ENCODE results near the gene MGAM2. TPM values are rescaled to one million over a fixed set of nuclear protein-coding genes. Genes with fewer than 3 reads are reported as not detected.
"Not testable (repeated sequence)": the region's sequence is repeated elsewhere in the genome, so short reads cannot be mapped to it uniquely, and the experiment has no call there.

Gene MGAM2
- total RNA-seq, 1 experiment from 2014 or later, result not detected

DNA sequence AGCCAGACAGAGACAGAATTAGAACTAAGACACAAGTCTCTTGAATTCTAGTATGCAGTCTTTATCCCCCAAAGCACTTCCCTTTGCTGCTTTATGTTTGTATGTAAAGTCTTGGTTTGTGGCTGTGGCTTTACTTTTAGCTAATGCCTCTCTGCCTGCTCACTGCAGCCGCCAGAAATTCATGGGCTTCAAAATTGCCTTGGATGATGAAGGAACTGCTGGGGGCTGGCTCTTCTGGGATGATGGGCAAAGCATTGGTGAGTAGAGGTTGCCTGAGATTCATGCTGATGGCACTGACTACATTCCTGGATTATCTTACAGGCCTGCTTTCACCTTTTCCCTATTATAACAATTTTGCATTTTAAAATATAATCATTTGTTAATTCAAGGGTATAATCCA, 10.9 kb upstream of the MGAM2 start:
- intact Hi-C loops (cut with micrococcal nuclease; ENCODE audit: unreplicated experiment), result no loop called here
- H3K4me1 ChIP-seq (ENCODE audit: insufficient read depth, low read length, poor library complexity, severe bottlenecking), result no peaks in the 10 kb centered on the region
- no peaks in the 10 kb centered on the region for H3K9me3 ChIP-seq (ENCODE audit: low read depth, low read length, poor library complexity, severe bottlenecking)
- BruUV-seq (replicated peaks), result no TSS peak
- ChIA-PET CTCF (no interaction called here), POLR2A (ENCODE audit: low non-redundant PET) (no interaction called here)
- DNase-seq (ENCODE audit: low spot score), result no peak
- TF ChIP-seq, protein P1, sequence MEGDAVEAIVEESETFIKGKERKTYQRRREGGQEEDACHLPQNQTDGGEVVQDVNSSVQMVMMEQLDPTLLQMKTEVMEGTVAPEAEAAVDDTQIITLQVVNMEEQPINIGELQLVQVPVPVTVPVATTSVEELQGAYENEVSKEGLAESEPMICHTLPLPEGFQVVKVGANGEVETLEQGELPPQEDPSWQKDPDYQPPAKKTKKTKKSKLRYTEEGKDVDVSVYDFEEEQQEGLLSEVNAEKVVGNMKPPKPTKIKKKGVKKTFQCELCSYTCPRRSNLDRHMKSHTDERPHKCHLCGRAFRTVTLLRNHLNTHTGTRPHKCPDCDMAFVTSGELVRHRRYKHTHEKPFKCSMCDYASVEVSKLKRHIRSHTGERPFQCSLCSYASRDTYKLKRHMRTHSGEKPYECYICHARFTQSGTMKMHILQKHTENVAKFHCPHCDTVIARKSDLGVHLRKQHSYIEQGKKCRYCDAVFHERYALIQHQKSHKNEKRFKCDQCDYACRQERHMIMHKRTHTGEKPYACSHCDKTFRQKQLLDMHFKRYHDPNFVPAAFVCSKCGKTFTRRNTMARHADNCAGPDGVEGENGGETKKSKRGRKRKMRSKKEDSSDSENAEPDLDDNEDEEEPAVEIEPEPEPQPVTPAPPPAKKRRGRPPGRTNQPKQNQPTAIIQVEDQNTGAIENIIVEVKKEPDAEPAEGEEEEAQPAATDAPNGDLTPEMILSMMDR (conservative IDR thresholded peaks at IDR 0.05; ENCODE audit: low read depth, low read length), result no peak
- TF ChIP-seq EZH2 (IDR thresholded peaks at IDR 0.05; ENCODE audit: borderline replicate concordance, low read depth, low read length, poor library complexity, severe bottlenecking), result no peak
- no peaks in the 10 kb centered on the region for H3K27me3 ChIP-seq (replicated peaks; ENCODE audit: insufficient read depth, low read depth, low read length, poor library complexity)
- no peak overlapping the region for H3K27ac ChIP-seq (ENCODE audit: low read depth, low read length, poor library complexity, severe bottlenecking)
- H3K36me3 ChIP-seq (ENCODE audit: insufficient read depth, low read length, poor library complexity, severe bottlenecking), result no peaks in the 10 kb centered on the region
- H3K4me3 ChIP-seq (ENCODE audit: low read depth, low read length, poor library complexity, severe bottlenecking), result no peak overlapping the region

DNA sequence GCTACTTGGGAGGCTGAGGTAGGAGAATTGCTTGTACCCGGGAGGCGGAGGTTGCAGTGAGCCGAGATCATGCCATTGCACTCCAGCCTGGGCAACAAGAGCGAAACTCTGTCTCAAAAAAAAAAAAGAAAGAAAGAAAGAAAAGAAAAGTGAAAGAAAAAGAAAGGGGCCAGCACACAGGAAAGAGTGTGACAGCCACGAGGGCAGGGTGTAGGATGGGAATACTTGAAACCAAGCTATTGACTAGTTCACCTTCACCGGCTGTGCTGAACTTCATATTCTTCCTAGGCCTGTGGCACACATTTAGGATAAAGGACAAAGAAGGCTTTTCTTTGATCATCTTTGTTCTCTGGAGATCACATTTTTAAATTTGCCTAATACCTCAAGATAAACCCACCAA, 9.7 kb upstream of the MGAM2 start:
- H3K4me1 ChIP-seq (ENCODE audit: insufficient read depth, low read length, poor library complexity, severe bottlenecking); H3K4me3 ChIP-seq (ENCODE audit: low read depth, low read length, poor library complexity, severe bottlenecking); H3K36me3 ChIP-seq (ENCODE audit: insufficient read depth, low read length, poor library complexity, severe bottlenecking); CTCF ChIA-PET; H3K27ac ChIP-seq (ENCODE audit: low read depth, low read length, poor library complexity, severe bottlenecking); POLR2A ChIA-PET (ENCODE audit: low non-redundant PET); BruUV-seq (replicated peaks); H3K9me3 ChIP-seq (ENCODE audit: low read depth, low read length, poor library complexity, severe bottlenecking); H3K27me3 ChIP-seq (replicated peaks; ENCODE audit: insufficient read depth, low read depth, low read length, poor library complexity); intact Hi-C loops (cut with micrococcal nuclease; ENCODE audit: unreplicated experiment); DNase-seq (ENCODE audit: low spot score): not testable (repeated sequence)

DNA sequence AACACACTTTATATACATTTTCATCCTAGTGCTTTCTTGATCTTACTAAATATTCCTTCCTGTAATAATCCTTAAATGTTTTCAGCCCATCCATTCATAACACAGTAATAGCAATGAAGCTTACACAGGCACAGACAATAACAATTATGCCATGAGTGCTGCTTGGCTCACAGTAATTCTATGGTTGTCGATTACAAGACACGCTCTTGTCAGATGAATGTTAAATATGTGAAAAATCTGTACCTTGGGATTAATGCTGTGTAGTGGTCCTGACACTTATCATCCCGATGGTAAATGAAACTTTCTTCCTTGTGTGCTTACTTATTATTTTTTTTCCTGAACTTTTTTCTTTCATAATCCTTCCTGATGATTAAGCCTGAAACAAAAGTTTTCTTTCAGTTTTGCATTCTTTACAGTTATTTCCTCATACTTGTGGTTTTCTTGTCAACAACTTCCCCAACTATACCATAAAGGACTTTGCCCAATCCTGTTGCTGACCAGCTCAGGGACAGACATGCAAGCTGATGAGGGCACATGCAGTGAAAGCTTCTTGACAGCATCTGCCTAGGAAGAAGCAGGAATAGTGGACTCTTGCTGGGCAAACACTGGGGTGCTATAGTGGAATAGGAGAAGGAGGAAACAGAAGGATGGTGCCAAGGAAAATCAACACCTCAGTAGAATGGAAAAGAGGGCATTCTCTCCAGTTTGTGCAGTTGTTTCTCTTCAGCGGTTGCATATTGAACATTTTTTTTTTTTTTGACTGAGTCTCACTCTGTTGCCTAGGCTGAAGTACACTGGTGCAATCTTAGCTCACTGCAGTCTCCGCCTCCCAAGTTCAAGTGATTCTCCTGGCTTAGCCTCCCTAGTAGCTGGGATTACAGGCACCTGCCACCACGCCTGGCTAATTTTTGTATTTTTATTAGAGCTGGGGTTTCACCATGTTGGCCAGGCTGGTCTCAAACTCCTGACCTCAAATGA, 6.7 kb upstream of the MGAM2 start:
- CTCF ChIA-PET, result no interaction called here
- BruUV-seq (replicated peaks), result no TSS peak
- no peak overlapping the region for H3K27ac ChIP-seq (ENCODE audit: low read depth, low read length, poor library complexity, severe bottlenecking)
- H3K9me3 ChIP-seq (ENCODE audit: low read depth, low read length, poor library complexity, severe bottlenecking), result no peaks in the 10 kb centered on the region
- POLR2A ChIA-PET (ENCODE audit: low non-redundant PET), result no interaction called here
- H3K36me3 ChIP-seq (ENCODE audit: insufficient read depth, low read length, poor library complexity, severe bottlenecking), result no peaks in the 10 kb centered on the region
- TF ChIP-seq, protein P1 (conservative IDR thresholded peaks at IDR 0.05; ENCODE audit: low read depth, low read length), result no peak
- no peak for TF ChIP-seq EZH2 (IDR thresholded peaks at IDR 0.05; ENCODE audit: borderline replicate concordance, low read depth, low read length, poor library complexity, severe bottlenecking)
- H3K4me3 ChIP-seq (ENCODE audit: low read depth, low read length, poor library complexity, severe bottlenecking), result no peak overlapping the region
- intact Hi-C loops (cut with micrococcal nuclease; ENCODE audit: unreplicated experiment), result loop anchor here (2.0 kb wide), 1 partner anchor 22 kb away; no protein-coding TSS in a partner anchor
- H3K27me3 ChIP-seq (replicated peaks; ENCODE audit: insufficient read depth, low read depth, low read length, poor library complexity), result peaks cover 4% of the 10 kb centered on the region
- no peak for DNase-seq (ENCODE audit: low spot score)
- no peaks in the 10 kb centered on the region for H3K4me1 ChIP-seq (ENCODE audit: insufficient read depth, low read length, poor library complexity, severe bottlenecking)
